H9 (cell line): ENCODE data around the gene ZNF180. TPM values are rescaled to one million over a fixed set of nuclear protein-coding genes. Genes with fewer than 3 reads are reported as not detected.

Experiments used
- DNase-seq: peaks from one replicate; pipeline ENCODE4 v3.0.0-alpha.2; 2017
- H2AFZ ChIP-seq: one replicate; pipeline ENCODE4 v1.6.1; 2013; ENCODE audit warnings: mild to moderate bottlenecking, low read length, control low read depth, moderate library complexity
- H2AK5ac ChIP-seq: 2 replicates; pipeline ENCODE4 v1.6.1; 2013; ENCODE audit warnings: low read length, control low read depth, mixed read lengths; ENCODE audit not compliant: insufficient read length
- H2BK120ac ChIP-seq: one replicate; pipeline ENCODE4 v1.6.1; 2013; ENCODE audit warnings: low read depth, mild to moderate bottlenecking, low read length, control low read depth, inconsistent platforms; ENCODE audit not compliant: poor library complexity, severe bottlenecking
- H2BK12ac ChIP-seq: 2 replicates; pipeline ENCODE4 v1.6.1; 2013; ENCODE audit warnings: low read length, control low read depth, mixed read lengths, low read depth; ENCODE audit not compliant: insufficient read length
- H2BK15ac ChIP-seq: 2 replicates; pipeline ENCODE4 v1.6.1; 2013; ENCODE audit warnings: low read depth, low read length, control low read depth
- H2BK20ac ChIP-seq: one replicate; pipeline ENCODE4 v1.6.1; 2013; ENCODE audit warnings: low read depth, mild to moderate bottlenecking, low read length, control low read depth, inconsistent platforms; ENCODE audit not compliant: poor library complexity, severe bottlenecking
- H2BK5ac ChIP-seq: 2 replicates; pipeline ENCODE4 v1.6.1; 2013; ENCODE audit warnings: low read length, control low read depth, mixed read lengths; ENCODE audit not compliant: insufficient read length
- H3K14ac ChIP-seq: 2 replicates; pipeline ENCODE4 v1.6.1; 2013; ENCODE audit warnings: low read length, control low read depth; ENCODE audit not compliant: insufficient read depth
- H3K18ac ChIP-seq: 2 replicates; pipeline ENCODE4 v1.6.1; 2013; ENCODE audit warnings: low read depth, mild to moderate bottlenecking, mixed read lengths, low read length, control low read depth; ENCODE audit not compliant: insufficient read length
- H3K23ac ChIP-seq: 2 replicates; pipeline ENCODE4 v1.6.1; 2013; ENCODE audit warnings: low read length, control low read depth, mixed read lengths, low read depth; ENCODE audit not compliant: insufficient read length
- H3K23me2 ChIP-seq: 2 replicates; pipeline ENCODE4 v1.6.1; 2013; ENCODE audit warnings: low read depth, mild to moderate bottlenecking, mixed read lengths, low read length, control low read depth; ENCODE audit not compliant: insufficient read length, poor library complexity, severe bottlenecking
- H3K27ac ChIP-seq: 2 replicates; pipeline ENCODE4 v1.5.1; 2013; ENCODE audit warnings: low read length, control low read depth, mixed read lengths, low read depth; ENCODE audit not compliant: insufficient read length
- H3K27me3 ChIP-seq: 2 replicates; pipeline ENCODE4 v1.6.1; 2013; ENCODE audit warnings: low read length, control low read depth, inconsistent platforms; ENCODE audit not compliant: insufficient read depth
- H3K4ac ChIP-seq: 2 replicates; pipeline ENCODE4 v1.6.1; 2013; ENCODE audit warnings: low read depth, mild to moderate bottlenecking, control low read depth, inconsistent platforms, low read length, moderate library complexity
- H3K4me1 ChIP-seq: 2 replicates; pipeline ENCODE4 v1.6.1; 2013; ENCODE audit warnings: low read length, control low read depth, inconsistent platforms; ENCODE audit not compliant: insufficient read depth
- H3K4me2 ChIP-seq: 2 replicates; pipeline ENCODE4 v1.6.1; 2013; ENCODE audit warnings: low read length, control low read depth, mixed read lengths; ENCODE audit not compliant: insufficient read length, insufficient read depth
- H3K56ac ChIP-seq: 2 replicates; pipeline ENCODE4 v1.6.1; 2013; ENCODE audit warnings: low read depth, mild to moderate bottlenecking, mixed read lengths, low read length, control low read depth; ENCODE audit not compliant: insufficient read length
- H3K79me1 ChIP-seq: 2 replicates; pipeline ENCODE4 v1.6.1; 2013; ENCODE audit warnings: low read depth, mild to moderate bottlenecking, moderate library complexity, low read length, control low read depth, inconsistent platforms; ENCODE audit not compliant: insufficient read depth, poor library complexity, severe bottlenecking
- H3K79me2 ChIP-seq: 2 replicates; pipeline ENCODE4 v1.6.1; 2013; ENCODE audit warnings: low read length, control low read depth, inconsistent platforms; ENCODE audit not compliant: insufficient read depth
- H3K9ac ChIP-seq: 2 replicates; pipeline ENCODE4 v1.6.1; 2013; ENCODE audit warnings: low read length, control low read depth, mixed read lengths; ENCODE audit not compliant: insufficient read length; ENCODE audit errors: extremely low read depth
- H3K9me3 ChIP-seq: one replicate; pipeline ENCODE4 v1.6.1; 2013; ENCODE audit warnings: low read depth, low read length, inconsistent platforms; ENCODE audit not compliant: control insufficient read depth
- H3T11ph ChIP-seq: one replicate; pipeline ENCODE4 v1.6.1; 2013; ENCODE audit warnings: mild to moderate bottlenecking, low read length, control low read depth, inconsistent platforms
- H4K20me1 ChIP-seq: one replicate; pipeline ENCODE4 v1.6.1; 2013; ENCODE audit not compliant: control insufficient read depth, insufficient read length, insufficient read depth
- H4K5ac ChIP-seq: 2 replicates; pipeline ENCODE4 v1.6.1; 2013; ENCODE audit warnings: low read depth, mild to moderate bottlenecking, mixed read lengths, low read length, control low read depth; ENCODE audit not compliant: insufficient read length
- H4K8ac ChIP-seq: replicated peaks from 2 replicates; pipeline ENCODE4 v1.6.1; 2013; ENCODE audit warnings: low read length, control low read depth, mixed read lengths, low read depth; ENCODE audit not compliant: insufficient read length
- H4K91ac ChIP-seq: 2 replicates; pipeline ENCODE4 v1.6.1; 2013; ENCODE audit warnings: low read depth, mild to moderate bottlenecking, moderate library complexity, mixed read lengths, low read length, control low read depth; ENCODE audit not compliant: insufficient read length
- H3K27ac Mint-ChIP-seq, 3 experiments: 2 replicates in 2 of 3; 3 replicates in 1 of 3; pipeline ENCODE4 v1.8.0; 2020 to 2021; ENCODE audit warnings: mixed read lengths in 3 of 3, mild to moderate bottlenecking in 1 of 3, moderate library complexity in 1 of 3
- H3K27me3 Mint-ChIP-seq: 2 replicates; pipeline ENCODE4 v1.8.0; 2021; ENCODE audit warnings: low read depth, mild to moderate bottlenecking, moderate library complexity, mixed read lengths
- H3K36me3 Mint-ChIP-seq, 3 experiments: 2 replicates in 2 of 3; 3 replicates in 1 of 3; pipeline ENCODE4 v1.8.0; 2020 to 2021; ENCODE audit warnings: low read depth in 3 of 3, mixed read lengths in 3 of 3; ENCODE audit not compliant: insufficient read depth in 1 of 3
- H3K4me1 Mint-ChIP-seq, 2 experiments: 2 replicates each; pipeline ENCODE4 v1.8.0; 2020; ENCODE audit warnings: mixed read lengths in 2 of 2
- H3K4me3 Mint-ChIP-seq, 2 experiments: 2 replicates in 1 of 2; 3 replicates in 1 of 2; pipeline ENCODE4 v1.8.0; 2020 to 2021; ENCODE audit warnings: mild to moderate bottlenecking in 2 of 2, mixed read lengths in 2 of 2, moderate library complexity in 1 of 2
- H3K9me3 Mint-ChIP-seq, 2 experiments: 2 replicates in 1 of 2; 3 replicates in 1 of 2; pipeline ENCODE4 v1.8.0; 2020; ENCODE audit warnings: mild to moderate bottlenecking in 2 of 2, mixed read lengths in 2 of 2, moderate library complexity in 1 of 2
- CTCF ChIP-seq: fragments of 200-600 bp; sonication (generic); conservative IDR thresholded peaks from 3 replicates; pipeline ENCODE4 v1.8.0; 2021; ENCODE audit warnings: antibody characterized with exemption, mild to moderate bottlenecking
- WGBS: extraction: QIAGEN DNeasy Blood & Tissue Kit; methylation state at CpG from one replicate; pipeline ENCODE4 v1.1.7; 2013; ENCODE audit warnings: missing lambda C conversion rate, low lambda C conversion rate, mixed read lengths; ENCODE audit not compliant: insufficient read length; ENCODE audit errors: extremely low coverage; 5-methylcytosine and 5-hydroxymethylcytosine counted together
- total RNA-seq: library from RNA; stranded (reverse); gene quantifications from 2 replicates; pipeline ENCODE4 v1.2.1, GENCODE V29; 2021

Gene ZNF180
- total RNA-seq, 1 experiment from 2014 or later, result 13.6 TPM

DNA sequence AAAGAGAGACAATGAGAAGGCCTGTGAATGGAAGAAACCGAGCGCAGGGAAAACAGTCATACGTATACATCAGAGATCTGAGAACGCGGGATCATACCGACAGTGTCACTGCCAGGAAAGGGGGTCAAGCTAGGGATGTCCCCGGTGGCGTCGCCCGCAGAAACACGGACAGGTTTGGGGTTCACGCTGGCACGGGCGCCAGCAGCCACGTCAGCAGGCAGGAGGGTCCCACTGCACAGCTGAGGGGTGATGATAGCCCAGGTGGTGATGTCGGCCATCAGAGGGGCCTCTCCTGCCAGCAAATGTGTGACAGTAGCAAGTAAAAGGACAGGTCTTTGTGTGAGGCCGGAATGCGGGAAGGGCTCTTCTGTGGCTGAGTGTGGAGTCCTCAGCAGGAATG, 48.6 kb downstream of the ZNF180 start:
- peaks cover 6% of the 10 kb centered on the region for H3K23me2 ChIP-seq
- no peak overlapping the region for H3K14ac ChIP-seq
- no peak overlapping the region for H2BK15ac ChIP-seq
- no peak overlapping the region for H3K27ac Mint-ChIP-seq
- no peaks in the 10 kb centered on the region for H3K79me2 ChIP-seq
- WGBS, result no CpG with 5 or more reads among the region's 18 CpGs
- no peak overlapping the region for H3K4ac ChIP-seq
- TF ChIP-seq CTCF, result no peak
- H3K4me3 Mint-ChIP-seq, result no peak overlapping the region
- no peak overlapping the region for H4K5ac ChIP-seq
- peaks cover 2 to 3% of the 10 kb centered on the region in 2 experiments; a peak in 2 of 4 replicates for H3K4me1 Mint-ChIP-seq
- no peak overlapping the region for H3K56ac ChIP-seq
- H3K9ac ChIP-seq, result no peak overlapping the region
- peaks cover 29% of the 10 kb centered on the region for H3K9me3 ChIP-seq
- no peaks in the 10 kb centered on the region for H4K20me1 ChIP-seq
- peaks cover 72 to 87% of the 10 kb centered on the region in 2 experiments for H3K9me3 Mint-ChIP-seq
- DNase-seq, result no peak
- no peak overlapping the region for H2AFZ ChIP-seq
- no peak overlapping the region for H3K4me2 ChIP-seq
- no peaks in the 10 kb centered on the region for H3K27me3 ChIP-seq
- no peak overlapping the region for H2AK5ac ChIP-seq
- H3T11ph ChIP-seq, result no peak overlapping the region
- no peak overlapping the region for H3K27ac ChIP-seq
- H4K8ac ChIP-seq, result no peak overlapping the region
- H2BK12ac ChIP-seq, result no peak overlapping the region
- no peak overlapping the region for H2BK120ac ChIP-seq
- H3K27me3 Mint-ChIP-seq, result peaks cover 15% of the 10 kb centered on the region
- no peak overlapping the region for H4K91ac ChIP-seq
- H3K36me3 Mint-ChIP-seq, result peaks cover 10 to 47% (median 23%) of the 10 kb centered on the region in 3 experiments; a peak in 6 of 7 replicates
- no peak overlapping the region for H2BK5ac ChIP-seq
- H3K4me1 ChIP-seq, result 0 out of 2 replicates have a peak, but pooled peaks cover 2% of the 10 kb centered on the region
- no peak overlapping the region for H2BK20ac ChIP-seq
- H3K79me1 ChIP-seq, result no peaks in the 10 kb centered on the region
- no peak overlapping the region for H3K23ac ChIP-seq
- no peak overlapping the region for H3K18ac ChIP-seq
